VCaP (cell line): Measurements from ENCODE around the gene IFT52.

ENCODE experiments used
- H3K27ac ChIP-seq: fragments of 450-650 bp; 2 replicates; pipeline ENCODE4 v1.5.1; 2017
- CTCF ChIP-seq: fragments of 450-650 bp; conservative IDR thresholded peaks from 2 replicates; pipeline ENCODE4 v1.5.1; 2017; ENCODE audit warnings: mild to moderate bottlenecking, moderate library complexity

IFT52 gene

GRCh38 chr20:43682446-43682845 lies 91.7 kb downstream of the IFT52 start:
- no peak overlapping the region for H3K27ac ChIP-seq
- no peak for TF ChIP-seq CTCF

- H3K27ac ChIP-seq = no peak overlapping the region
- no peak for TF ChIP-seq CTCF
Observed at GRCh38 chr20:43686820-43687219, 96.1 kb downstream of the IFT52 start.

GRCh38 chr20:43689165-43689564 lies 98.4 kb downstream of the IFT52 start:
- no peak overlapping the region for H3K27ac ChIP-seq
- TF ChIP-seq CTCF = no peak

GRCh38 chr20:43690943-43691598 lies 100.3 kb downstream of the IFT52 start:
- TF ChIP-seq CTCF = no peak
- H3K27ac ChIP-seq = no peak overlapping the region

GRCh38 chr20:43691928-43692524 lies 101.3 kb downstream of the IFT52 start:
- H3K27ac ChIP-seq = no peak overlapping the region
- peak; percentile 58 for TF ChIP-seq CTCF

- H3K27ac ChIP-seq = no peak overlapping the region
- no peak for TF ChIP-seq CTCF
Observed at GRCh38 chr20:43694763-43695162, 104.0 kb downstream of the IFT52 start.

GRCh38 chr20:43695571-43695970 lies 104.8 kb downstream of the IFT52 start:
- TF ChIP-seq CTCF = no peak

More at GRCh38 chr20:43695571-43695970, 104.8 kb downstream of the IFT52 start:
- no peak overlapping the region for H3K27ac ChIP-seq
